AG09319 (cell line): ENCODE results near the gene TTLL5.
A peak's percentile ranks its signal among the peaks of the same experiment; 100 is the strongest.

Source experiments
- DNase-seq: peaks from one replicate; pipeline ENCODE4 v3.0.0-alpha.2; 2010; ENCODE audit warnings: low read depth; ENCODE audit errors: extremely low read depth
- TF ChIP-seq, protein P1 (sequence below): IDR thresholded peaks from 2 replicates; pipeline ENCODE4 v1.5.1; 2011; ENCODE audit warnings: low read depth, mild to moderate bottlenecking, inconsistent platforms, low read length, moderate library complexity

Gene TTLL5, protein sequence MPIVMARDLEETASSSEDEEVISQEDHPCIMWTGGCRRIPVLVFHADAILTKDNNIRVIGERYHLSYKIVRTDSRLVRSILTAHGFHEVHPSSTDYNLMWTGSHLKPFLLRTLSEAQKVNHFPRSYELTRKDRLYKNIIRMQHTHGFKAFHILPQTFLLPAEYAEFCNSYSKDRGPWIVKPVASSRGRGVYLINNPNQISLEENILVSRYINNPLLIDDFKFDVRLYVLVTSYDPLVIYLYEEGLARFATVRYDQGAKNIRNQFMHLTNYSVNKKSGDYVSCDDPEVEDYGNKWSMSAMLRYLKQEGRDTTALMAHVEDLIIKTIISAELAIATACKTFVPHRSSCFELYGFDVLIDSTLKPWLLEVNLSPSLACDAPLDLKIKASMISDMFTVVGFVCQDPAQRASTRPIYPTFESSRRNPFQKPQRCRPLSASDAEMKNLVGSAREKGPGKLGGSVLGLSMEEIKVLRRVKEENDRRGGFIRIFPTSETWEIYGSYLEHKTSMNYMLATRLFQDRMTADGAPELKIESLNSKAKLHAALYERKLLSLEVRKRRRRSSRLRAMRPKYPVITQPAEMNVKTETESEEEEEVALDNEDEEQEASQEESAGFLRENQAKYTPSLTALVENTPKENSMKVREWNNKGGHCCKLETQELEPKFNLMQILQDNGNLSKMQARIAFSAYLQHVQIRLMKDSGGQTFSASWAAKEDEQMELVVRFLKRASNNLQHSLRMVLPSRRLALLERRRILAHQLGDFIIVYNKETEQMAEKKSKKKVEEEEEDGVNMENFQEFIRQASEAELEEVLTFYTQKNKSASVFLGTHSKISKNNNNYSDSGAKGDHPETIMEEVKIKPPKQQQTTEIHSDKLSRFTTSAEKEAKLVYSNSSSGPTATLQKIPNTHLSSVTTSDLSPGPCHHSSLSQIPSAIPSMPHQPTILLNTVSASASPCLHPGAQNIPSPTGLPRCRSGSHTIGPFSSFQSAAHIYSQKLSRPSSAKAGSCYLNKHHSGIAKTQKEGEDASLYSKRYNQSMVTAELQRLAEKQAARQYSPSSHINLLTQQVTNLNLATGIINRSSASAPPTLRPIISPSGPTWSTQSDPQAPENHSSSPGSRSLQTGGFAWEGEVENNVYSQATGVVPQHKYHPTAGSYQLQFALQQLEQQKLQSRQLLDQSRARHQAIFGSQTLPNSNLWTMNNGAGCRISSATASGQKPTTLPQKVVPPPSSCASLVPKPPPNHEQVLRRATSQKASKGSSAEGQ (N-terminal part only)

GRCh38 chr14:75660630-75661498, at the start of gene TTLL5, which contains the start of gene ERG28:
Gene TTLL5, plus strand, starts transcription at chr14:75661246. Its CDS starts 1,904 bp downstream, at chr14:75663150.
Gene ERG28, minus strand, starts transcription at chr14:75660876. Its CDS starts 3,374 bp downstream, at chr14:75657502.
- DNase-seq = peak; percentile 94
- TF ChIP-seq, protein P1, sequence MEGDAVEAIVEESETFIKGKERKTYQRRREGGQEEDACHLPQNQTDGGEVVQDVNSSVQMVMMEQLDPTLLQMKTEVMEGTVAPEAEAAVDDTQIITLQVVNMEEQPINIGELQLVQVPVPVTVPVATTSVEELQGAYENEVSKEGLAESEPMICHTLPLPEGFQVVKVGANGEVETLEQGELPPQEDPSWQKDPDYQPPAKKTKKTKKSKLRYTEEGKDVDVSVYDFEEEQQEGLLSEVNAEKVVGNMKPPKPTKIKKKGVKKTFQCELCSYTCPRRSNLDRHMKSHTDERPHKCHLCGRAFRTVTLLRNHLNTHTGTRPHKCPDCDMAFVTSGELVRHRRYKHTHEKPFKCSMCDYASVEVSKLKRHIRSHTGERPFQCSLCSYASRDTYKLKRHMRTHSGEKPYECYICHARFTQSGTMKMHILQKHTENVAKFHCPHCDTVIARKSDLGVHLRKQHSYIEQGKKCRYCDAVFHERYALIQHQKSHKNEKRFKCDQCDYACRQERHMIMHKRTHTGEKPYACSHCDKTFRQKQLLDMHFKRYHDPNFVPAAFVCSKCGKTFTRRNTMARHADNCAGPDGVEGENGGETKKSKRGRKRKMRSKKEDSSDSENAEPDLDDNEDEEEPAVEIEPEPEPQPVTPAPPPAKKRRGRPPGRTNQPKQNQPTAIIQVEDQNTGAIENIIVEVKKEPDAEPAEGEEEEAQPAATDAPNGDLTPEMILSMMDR = no peak

- no peak for DNase-seq
- TF ChIP-seq, protein P1 = no peak
These were observed 48.9 kb upstream of the TTLL5 start for GRCh38 chr14:75612157-75612556.

DNA sequence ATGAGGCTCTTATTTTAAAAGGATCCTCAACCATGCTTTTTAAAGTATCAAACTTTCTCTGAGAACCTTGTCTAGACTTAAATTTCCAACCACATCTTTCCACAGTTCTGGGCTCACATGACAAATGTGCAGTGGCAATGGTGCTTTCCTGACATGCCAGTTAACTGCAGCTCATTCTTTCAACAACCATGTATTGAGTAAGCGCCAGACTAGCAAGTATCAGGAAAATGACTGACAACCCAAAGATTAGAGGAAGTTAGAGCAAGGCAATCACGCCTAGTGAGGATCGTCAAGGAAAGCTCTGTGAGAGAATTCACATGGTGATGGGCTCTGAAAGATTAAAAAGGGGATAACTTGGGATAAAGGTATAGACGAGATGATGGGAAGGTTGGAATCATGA, 46.9 kb upstream of the TTLL5 start:
- TF ChIP-seq, protein P1 = no peak
- no peak for DNase-seq

- TF ChIP-seq, protein P1 = no peak
- no peak for DNase-seq
These were observed 45.8 kb upstream of the TTLL5 start for GRCh38 chr14:75615200-75615599.

GRCh38 chr14:75619548-75619947, 41.5 kb upstream of the TTLL5 start:
- TF ChIP-seq, protein P1 = no peak
- DNase-seq = no peak

- DNase-seq = no peak
- TF ChIP-seq, protein P1 = no peak
These were observed 36.0 kb upstream of the TTLL5 start for GRCh38 chr14:75625034-75625433.
